Left ventricle myocardium superior (tissue), 1 donor: ENCODE results near the gene PTGR3. TPM values are rescaled to one million over a fixed set of nuclear protein-coding genes. Genes with fewer than 3 reads are reported as not detected.

ENCODE experiments used
- ATAC-seq: fragments of 200-7000 bp; cut with Tn5 transposase; one replicate; pipeline ENCODE4 v1.9.1; 2020; ENCODE audit warnings: mild to moderate bottlenecking, moderate library complexity
- DNase-seq: peaks from one replicate; pipeline ENCODE4 v3.0.0-alpha.2; 2020
- intact Hi-C: fragments of 100-400 bp; cut with micrococcal nuclease; formaldehyde crosslinking; loops from one replicate; pipeline ENCODE4 v1.11.0; 2022
- total RNA-seq: library from RNA; stranded (reverse); fragmentation: NEBNext Ultra II Directional; extraction: Animal tissue kit (Norgen Biotek cat#: 25700); gene quantifications from one replicate; pipeline ENCODE4 v1.2.1, GENCODE V29; 2021
- donor health status: DM: no; HTN: yes; CAD: no; lungs with severe emphysema.

Gene PTGR3
- total RNA-seq, 1 donor from 2014 or later, result 69.6 TPM

- ATAC-seq (no peak), DNase-seq (no peak)
- intact Hi-C loops, result no loop called here
Observed at GRCh38 chr18:75160364-75160763, 48.6 kb downstream of the PTGR3 start.

- intact Hi-C loops, result no loop called here
- DNase-seq (no peak), ATAC-seq (no peak)
Observed at GRCh38 chr18:75159646-75160356, 49.1 kb downstream of the PTGR3 start.

- DNase-seq, result no peak
- no peak for ATAC-seq
- intact Hi-C loops, result no loop called here
Observed at GRCh38 chr18:75159238-75159518, 49.8 kb downstream of the PTGR3 start.

Other genes starting within 250 kb of the PTGR3 start
- gene TSHZ1, start 1.7 kb upstream of the PTGR3 start, total RNA-seq, result 24.7 TPM
- not detected for gene SMIM21, start 218.6 kb upstream of the PTGR3 start, total RNA-seq